MCF 10A (cell line): ENCODE results near the gene DCLRE1B. TPM values are rescaled to one million over a fixed set of nuclear protein-coding genes. Genes with fewer than 3 reads are reported as not detected.

ENCODE experiments used
- BruUV-seq: library from RNA; stranded (reverse); fragments of 400-500 nt; replicated peaks from 2 replicates; lab custom pipeline; 2021; lab: Mats Ljungman, UMichigan
- CTCF ChIA-PET: fragments of 300-600 bp; sonication (Branson Sonifier 250); formaldehyde crosslinking; extraction: SDS; loops from one replicate; lab custom pipeline; 2021; ENCODE audit warnings: antibody characterized with exemption, inconsistent platforms; lab: Yijun Ruan, JAX
- POLR2A ChIA-PET: fragments of 300-600, 350-650 bp; sonication (Branson Sonifier 250); formaldehyde crosslinking; extraction: SDS; loops from one replicate; lab custom pipeline; 2020; ENCODE audit warnings: antibody characterized with exemption, inconsistent platforms; lab: Yijun Ruan, JAX
- DNase-seq: peaks from one replicate; pipeline ENCODE4 v3.0.0-alpha.2; 2018; ENCODE audit not compliant: unreplicated experiment
- H3K27ac Mint-ChIP-seq: one replicate; pipeline ENCODE4 v1.8.0; 2022; ENCODE audit warnings: mild to moderate bottlenecking, low read depth, mixed read lengths; ENCODE audit not compliant: unreplicated experiment
- H3K27me3 Mint-ChIP-seq: one replicate; pipeline ENCODE4 v1.8.0; 2022; ENCODE audit warnings: mixed read lengths; ENCODE audit not compliant: insufficient read depth, unreplicated experiment
- H3K36me3 Mint-ChIP-seq: one replicate; pipeline ENCODE4 v1.8.0; 2022; ENCODE audit warnings: mild to moderate bottlenecking, moderate library complexity, mixed read lengths; ENCODE audit not compliant: insufficient read depth, unreplicated experiment
- H3K4me1 Mint-ChIP-seq: one replicate; pipeline ENCODE4 v1.8.0; 2022; ENCODE audit warnings: mixed read lengths; ENCODE audit not compliant: insufficient read depth, unreplicated experiment
- H3K4me3 Mint-ChIP-seq: one replicate; pipeline ENCODE4 v1.8.0; 2022; ENCODE audit warnings: mild to moderate bottlenecking, moderate library complexity, mixed read lengths; ENCODE audit not compliant: unreplicated experiment
- H3K9me3 Mint-ChIP-seq: one replicate; pipeline ENCODE4 v1.8.0; 2022; ENCODE audit warnings: mixed read lengths; ENCODE audit not compliant: unreplicated experiment
- intact Hi-C: fragments of 100-400 bp; cut with micrococcal nuclease; formaldehyde crosslinking; loops from 2 replicates; pipeline ENCODE4 v1.14.1; 2022
- total RNA-seq: library from RNA; stranded (reverse); gene quantifications from 2 replicates; pipeline ENCODE4 v1.2.3, GENCODE V29; 2022
- TF ChIP-seq, protein P1 (sequence below): fragments of 200-600 bp; IDR thresholded peaks from one replicate; pipeline ENCODE4 v1.8.0; 2022; ENCODE audit warnings: antibody characterized with exemption, mild to moderate bottlenecking; ENCODE audit not compliant: unreplicated experiment

The DCLRE1B gene
- total RNA-seq, 1 experiment from 2014 or later, result 8.1 TPM

DNA sequence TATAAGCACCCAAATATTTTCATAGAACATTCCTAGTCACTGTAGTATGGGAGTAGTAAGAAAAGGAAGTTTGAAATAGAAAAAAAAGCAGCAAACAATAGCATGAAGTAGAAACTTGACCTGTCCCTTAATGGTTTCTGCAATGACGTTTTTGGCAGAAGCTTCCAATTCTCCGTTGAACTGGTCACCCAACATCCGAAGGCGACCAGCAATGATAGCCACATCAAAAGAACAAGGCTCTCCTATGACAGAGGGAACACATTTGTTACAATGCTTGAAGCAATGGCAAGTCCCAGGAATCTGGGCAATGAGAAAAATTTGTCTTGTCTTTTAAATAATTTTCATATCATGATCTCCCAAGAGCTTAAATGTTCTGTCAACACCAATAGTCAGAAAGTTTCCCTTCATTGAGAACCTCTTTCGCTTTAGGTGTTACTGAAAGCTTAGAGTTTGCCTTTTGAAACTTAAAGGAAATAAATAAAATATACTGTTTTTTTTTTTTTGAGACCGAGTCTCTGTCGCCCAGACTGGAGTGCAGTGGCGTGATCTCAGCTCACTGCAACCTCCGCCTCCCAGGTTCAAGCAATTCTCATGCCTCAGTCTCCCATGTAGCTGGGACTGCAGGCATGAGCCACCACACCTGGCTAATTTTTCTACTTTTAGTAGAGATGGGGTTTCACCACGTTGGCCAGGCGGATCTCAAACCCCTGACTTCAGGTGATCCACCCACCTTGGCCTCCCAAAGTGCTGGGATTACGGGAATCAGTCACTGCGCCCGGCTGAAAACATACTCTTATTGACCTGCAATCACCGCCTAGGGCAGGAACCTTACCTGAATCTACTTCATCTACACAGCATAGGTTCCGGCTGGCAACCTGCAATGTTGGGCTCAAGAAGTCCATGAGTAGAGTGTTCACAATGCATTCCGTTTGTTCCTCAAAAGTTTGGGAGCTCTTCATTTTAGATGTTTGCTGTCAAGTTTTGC is 18.4 kb upstream of the DCLRE1B start:
- no TSS peak for BruUV-seq
- DNase-seq, result no peak
- no peak overlapping the region for H3K27ac Mint-ChIP-seq
- H3K4me3 Mint-ChIP-seq, result no peak overlapping the region
- H3K27me3 Mint-ChIP-seq, result no peaks in the 10 kb centered on the region
- intact Hi-C loops, result no loop called here
- peaks cover 7% of the 10 kb centered on the region for H3K36me3 Mint-ChIP-seq
- ChIA-PET POLR2A (interaction anchor here (0.6 kb wide), 1 partner anchor 164 kb away, joined by 3 read pairs; no protein-coding TSS in a partner anchor), CTCF (interaction anchor here (1.1 kb wide), 2 partner anchors 9 to 18 kb away, joined by 3 to 6 read pairs; no protein-coding TSS in a partner anchor)
- no peaks in the 10 kb centered on the region for H3K9me3 Mint-ChIP-seq
- TF ChIP-seq, protein P1, sequence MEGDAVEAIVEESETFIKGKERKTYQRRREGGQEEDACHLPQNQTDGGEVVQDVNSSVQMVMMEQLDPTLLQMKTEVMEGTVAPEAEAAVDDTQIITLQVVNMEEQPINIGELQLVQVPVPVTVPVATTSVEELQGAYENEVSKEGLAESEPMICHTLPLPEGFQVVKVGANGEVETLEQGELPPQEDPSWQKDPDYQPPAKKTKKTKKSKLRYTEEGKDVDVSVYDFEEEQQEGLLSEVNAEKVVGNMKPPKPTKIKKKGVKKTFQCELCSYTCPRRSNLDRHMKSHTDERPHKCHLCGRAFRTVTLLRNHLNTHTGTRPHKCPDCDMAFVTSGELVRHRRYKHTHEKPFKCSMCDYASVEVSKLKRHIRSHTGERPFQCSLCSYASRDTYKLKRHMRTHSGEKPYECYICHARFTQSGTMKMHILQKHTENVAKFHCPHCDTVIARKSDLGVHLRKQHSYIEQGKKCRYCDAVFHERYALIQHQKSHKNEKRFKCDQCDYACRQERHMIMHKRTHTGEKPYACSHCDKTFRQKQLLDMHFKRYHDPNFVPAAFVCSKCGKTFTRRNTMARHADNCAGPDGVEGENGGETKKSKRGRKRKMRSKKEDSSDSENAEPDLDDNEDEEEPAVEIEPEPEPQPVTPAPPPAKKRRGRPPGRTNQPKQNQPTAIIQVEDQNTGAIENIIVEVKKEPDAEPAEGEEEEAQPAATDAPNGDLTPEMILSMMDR, result no peak
- no peaks in the 10 kb centered on the region for H3K4me1 Mint-ChIP-seq

DNA sequence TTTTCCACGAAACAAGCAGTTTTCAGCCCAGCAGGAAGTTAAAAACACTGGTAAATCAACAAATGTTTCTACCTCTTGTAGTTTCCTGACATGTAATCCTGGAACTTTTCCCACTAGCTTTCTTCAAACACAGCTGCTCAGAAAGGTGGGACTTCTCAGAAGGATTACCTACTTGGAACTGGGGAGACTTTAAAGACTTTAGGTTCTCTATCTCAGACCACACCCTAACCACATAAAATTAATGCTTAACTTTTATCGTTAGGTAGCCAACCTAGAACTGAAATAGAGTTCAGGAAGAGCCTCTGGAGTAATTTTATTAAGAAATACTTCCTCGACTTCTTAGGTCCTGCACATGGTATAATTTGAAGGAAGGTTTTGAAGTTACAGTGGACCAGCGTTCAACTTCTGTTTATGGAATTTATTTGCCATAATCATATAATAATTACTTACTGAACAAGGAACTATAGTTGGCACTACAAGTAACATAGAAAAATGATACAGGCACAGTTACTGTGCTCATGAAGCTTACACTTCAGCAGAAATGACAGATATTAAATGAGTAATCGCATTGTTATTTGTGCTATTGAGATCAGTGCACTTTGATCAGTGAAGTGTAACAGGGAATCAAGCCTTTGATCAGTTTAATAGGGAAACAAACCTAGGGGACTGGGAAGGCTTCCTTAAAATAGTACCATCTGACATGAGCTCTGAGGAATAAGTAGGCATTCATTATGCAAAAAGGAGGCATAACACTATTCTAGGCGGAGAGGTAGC is 17.5 kb upstream of the DCLRE1B start, which contains the start of gene BCL2L15:
Gene BCL2L15, minus strand, starts transcription at position 180 of the 774 bp plus-strand sequence. CDS start 206 bp downstream, outside the sequence.
- intact Hi-C loops, result no loop called here
- no peaks in the 10 kb centered on the region for H3K27me3 Mint-ChIP-seq
- no peak within 1 kb of the TSS for H3K4me3 Mint-ChIP-seq
- POLR2A ChIA-PET, result no interaction called here
- no TSS peak for BruUV-seq
- TF ChIP-seq, protein P1, result no peak
- DNase-seq, result no peak
- no peaks in the 10 kb centered on the region for H3K9me3 Mint-ChIP-seq
- peaks cover 7% of the 10 kb centered on the region for H3K36me3 Mint-ChIP-seq
- H3K4me1 Mint-ChIP-seq, result no peaks in the 10 kb centered on the region
- H3K27ac Mint-ChIP-seq, result no peak within 1 kb of the TSS
- CTCF ChIA-PET, result interaction anchor here (0.5 to 1.1 kb wide), 3 partner anchors 10 to 483 kb away, joined by 3 to 6 read pairs (median 4); no protein-coding TSS in a partner anchor

DNA sequence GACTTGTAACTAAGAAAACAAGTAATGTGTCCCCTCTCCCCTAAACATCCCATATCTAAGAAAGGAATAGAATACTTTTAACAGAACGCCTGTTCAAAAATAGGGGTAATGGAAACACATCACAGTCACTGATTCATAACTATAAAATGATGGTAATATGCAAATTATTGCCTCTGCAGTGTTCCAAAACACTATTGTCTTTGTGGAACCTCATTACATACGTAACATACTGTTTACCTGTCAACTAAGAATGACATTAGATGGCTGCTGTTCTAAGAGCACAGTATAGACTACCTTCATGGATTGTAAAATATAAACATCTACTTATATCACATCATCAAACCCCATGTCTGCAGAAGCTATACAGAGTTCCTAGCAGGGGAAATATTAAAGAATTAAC is 14.3 kb upstream of the DCLRE1B start:
- Mint-ChIP-seq H3K9me3 (no peaks in the 10 kb centered on the region), H3K4me3 (no peak overlapping the region), H3K27me3 (no peaks in the 10 kb centered on the region), H3K27ac (no peak overlapping the region), H3K4me1 (no peaks in the 10 kb centered on the region), H3K36me3 (peaks cover 18% of the 10 kb centered on the region)
- POLR2A ChIA-PET, result interaction anchor here (0.6 kb wide), 2 partner anchors 128 to 151 kb away, joined by 3 read pairs; no protein-coding TSS in a partner anchor
- CTCF ChIA-PET, result no interaction called here
- no TSS peak for BruUV-seq
- DNase-seq, result no peak
- TF ChIP-seq, protein P1, result no peak
- intact Hi-C loops, result no loop called here
